H1 (cell line): ENCODE results near the gene SLC35F6. TPM values are rescaled to one million over a fixed set of nuclear protein-coding genes. Genes with fewer than 3 reads are reported as not detected.

ENCODE experiments used
- CTCF ChIA-PET: fragments of 300-600 bp; sonication (Branson Sonifier 250); formaldehyde crosslinking; loops from one replicate; lab custom pipeline; 2021; ENCODE audit not compliant: partially characterized antibody; lab: Charles Lee
- POLR2A ChIA-PET: fragments of 300-600 bp; sonication (Branson Sonifier 250); formaldehyde crosslinking; loops from one replicate; lab custom pipeline; 2021; ENCODE audit warnings: inconsistent platforms; ENCODE audit not compliant: partially characterized antibody; lab: Charles Lee
- DNase-seq, 2 experiments: peaks; one replicate each; pipeline versions ENCODE4 v3.0.0 to v3.0.0-alpha.2; 2010 to 2022; ENCODE audit warnings: low spot score in 2 of 2, low read depth in 1 of 2, mixed read lengths in 1 of 2
- FAIRE-seq: peaks from 2 replicates; lab custom pipeline; 2011; peaks lifted over from hg19 to GRCh38; lab: Jason Lieb, UNC
- H2AFZ ChIP-seq: 2 replicates; pipeline ENCODE4 v1.8.1; 2012; ENCODE audit warnings: low read length, inconsistent platforms
- H2AK5ac ChIP-seq: 2 replicates; pipeline ENCODE4 v1.6.1; 2013; ENCODE audit warnings: low read depth, low read length
- H2BK120ac ChIP-seq: replicated peaks from 2 replicates; pipeline ENCODE3; 2013; ENCODE audit warnings: low read depth, low read length, inconsistent platforms
- H2BK12ac ChIP-seq: 2 replicates; pipeline ENCODE4 v1.6.1; 2013; ENCODE audit warnings: low read depth, low read length
- H2BK15ac ChIP-seq: 2 replicates; pipeline ENCODE4 v1.6.1; 2013; ENCODE audit warnings: low read length
- H2BK20ac ChIP-seq: 2 replicates; pipeline ENCODE4 v1.6.1; 2013; ENCODE audit warnings: low read length
- H2BK5ac ChIP-seq: 2 replicates; pipeline ENCODE4 v1.6.1; 2013; ENCODE audit warnings: low read depth, low read length
- H3K14ac ChIP-seq: 2 replicates; pipeline ENCODE4 v1.6.1; 2013; ENCODE audit warnings: inconsistent platforms; ENCODE audit not compliant: insufficient read length
- H3K18ac ChIP-seq: 2 replicates; pipeline ENCODE4 v1.6.1; 2013; ENCODE audit warnings: low read length; ENCODE audit errors: extremely low read depth
- H3K23ac ChIP-seq: 2 replicates; pipeline ENCODE4 v1.6.1; 2013; ENCODE audit warnings: inconsistent platforms; ENCODE audit not compliant: insufficient read length
- H3K23me2 ChIP-seq: 2 replicates; pipeline ENCODE4 v1.6.1; 2013; ENCODE audit warnings: low read depth, low read length
- H3K27ac ChIP-seq: 2 replicates; pipeline ENCODE4 v1.6.1; 2011; ENCODE audit warnings: low read depth, low read length, inconsistent platforms
- H3K27me3 ChIP-seq, 4 experiments: replicated peaks in 1 of 4; 1 replicate in 1 of 4; 2 replicates in 3 of 4; pipeline versions ENCODE4 v1.6.1 to v1.8.1; 2011 to 2013; ENCODE audit warnings: low read length in 3 of 4, mild to moderate bottlenecking in 3 of 4, inconsistent platforms in 2 of 4, mixed read lengths in 2 of 4, moderate library complexity in 1 of 4; ENCODE audit not compliant: control insufficient read depth in 3 of 4, insufficient read depth in 3 of 4; ENCODE audit errors: extremely low read depth in 1 of 4
- H3K36me3 ChIP-seq, 4 experiments: 2 replicates each; pipeline versions ENCODE4 v1.6.1 to v1.8.1; 2011 to 2013; ENCODE audit warnings: mild to moderate bottlenecking in 4 of 4, low read length in 3 of 4, moderate library complexity in 2 of 4, control low read depth in 1 of 4, inconsistent platforms in 1 of 4; ENCODE audit not compliant: insufficient read depth in 4 of 4, control insufficient read depth in 2 of 4
- H3K4ac ChIP-seq: replicated peaks from 2 replicates; pipeline ENCODE3; 2013; ENCODE audit warnings: low read length, low read depth, mixed read lengths, inconsistent platforms; ENCODE audit not compliant: insufficient read length
- H3K4me1 ChIP-seq, 4 experiments: replicated peaks in 1 of 4; 1 replicate in 1 of 4; 2 replicates in 3 of 4; pipeline versions ENCODE4 v1.6.1 to v1.8.1; 2011 to 2013; ENCODE audit warnings: low read length in 3 of 4, inconsistent platforms in 2 of 4, mixed read lengths in 1 of 4; ENCODE audit not compliant: insufficient read depth in 4 of 4, control insufficient read depth in 3 of 4
- H3K4me2 ChIP-seq, 2 experiments: 2 replicates each; pipeline versions ENCODE4 v1.6.1 to v1.8.1; 2011 to 2013; ENCODE audit warnings: low read depth in 2 of 2, low read length in 2 of 2, control low read depth in 1 of 2, inconsistent platforms in 1 of 2, mild to moderate bottlenecking in 1 of 2; ENCODE audit not compliant: insufficient read depth in 1 of 2
- H3K4me3 ChIP-seq, 4 experiments: fragments of 200-600, 300-600 bp in 1 of 4; sonication (generic), shearing (Covaris generic), sonication (Bioruptor Twin) in 1 of 4; 2 replicates each; pipeline versions ENCODE4 v1.5.1 to v1.8.1; 2011 to 2016; ENCODE audit warnings: low read length in 4 of 4, low read depth in 3 of 4, control low read depth in 2 of 4, inconsistent platforms in 2 of 4, mild to moderate bottlenecking in 2 of 4, mixed read lengths in 1 of 4, moderate library complexity in 1 of 4; ENCODE audit not compliant: insufficient read depth in 2 of 4; ENCODE audit errors: extremely low read depth in 1 of 4
- H3K56ac ChIP-seq: replicated peaks from 2 replicates; pipeline ENCODE3; 2013; ENCODE audit warnings: low read depth, mild to moderate bottlenecking, mixed read lengths, low read length, inconsistent platforms; ENCODE audit not compliant: insufficient read length
- H3K79me1 ChIP-seq: 2 replicates; pipeline ENCODE4 v1.6.1; 2013; ENCODE audit warnings: low read depth, low read length, control low read depth
- H3K79me2 ChIP-seq, 2 experiments: 2 replicates each; pipeline versions ENCODE4 v1.6.1 to v1.8.1; 2012 to 2013; ENCODE audit warnings: low read length in 2 of 2, mild to moderate bottlenecking in 2 of 2, inconsistent platforms in 1 of 2; ENCODE audit not compliant: insufficient read depth in 2 of 2, control insufficient read depth in 1 of 2
- H3K9ac ChIP-seq, 4 experiments: replicated peaks in 1 of 4; 1 replicate in 1 of 4; 2 replicates in 3 of 4; pipeline versions ENCODE4 v1.6.1 to v1.8.1; 2011 to 2013; ENCODE audit warnings: low read depth in 3 of 4, low read length in 3 of 4, control low read depth in 2 of 4, mild to moderate bottlenecking in 2 of 4, moderate library complexity in 2 of 4, inconsistent platforms in 1 of 4; ENCODE audit errors: extremely low read depth in 1 of 4
- H3K9me3 ChIP-seq, 2 experiments: 2 replicates each; pipeline versions ENCODE4 v1.6.1 to v1.8.1; 2012 to 2013; ENCODE audit warnings: mild to moderate bottlenecking in 2 of 2, moderate library complexity in 2 of 2, control low read depth in 1 of 2, inconsistent platforms in 1 of 2, low read depth in 1 of 2, low read length in 1 of 2, mixed read lengths in 1 of 2; ENCODE audit not compliant: insufficient read depth in 2 of 2
- H4K20me1 ChIP-seq, 2 experiments: replicated peaks in 1 of 2; 2 replicates each; pipeline versions ENCODE3 to v1.8.1; 2011 to 2013; ENCODE audit warnings: inconsistent platforms in 2 of 2, low read length in 2 of 2, mild to moderate bottlenecking in 1 of 2; ENCODE audit not compliant: insufficient read depth in 2 of 2, control insufficient read depth in 1 of 2
- H4K5ac ChIP-seq: 2 replicates; pipeline ENCODE4 v1.6.1; 2013; ENCODE audit warnings: low read length, low read depth, mixed read lengths, inconsistent platforms; ENCODE audit not compliant: insufficient read length
- H4K8ac ChIP-seq: 2 replicates; pipeline ENCODE4 v1.8.0; 2013; ENCODE audit warnings: mild to moderate bottlenecking, moderate library complexity, low read length, inconsistent platforms; ENCODE audit not compliant: insufficient read depth; ENCODE audit errors: extremely low read depth
- H4K91ac ChIP-seq: replicated peaks from 2 replicates; pipeline ENCODE3; 2013; ENCODE audit warnings: low read length, mixed read lengths, inconsistent platforms; ENCODE audit not compliant: insufficient read length
- CREB1 ChIP-seq: IDR thresholded peaks from 2 replicates; pipeline ENCODE4 v1.6.1; 2012; ENCODE audit warnings: inconsistent platforms
- E2F6 ChIP-seq: IDR thresholded peaks from 2 replicates; pipeline ENCODE4 v1.6.1; 2012; ENCODE audit warnings: inconsistent platforms
- FOSL1 ChIP-seq: IDR thresholded peaks from 2 replicates; pipeline ENCODE4 v1.6.1; 2011; ENCODE audit warnings: mild to moderate bottlenecking, low read depth, low read length, moderate library complexity; ENCODE audit not compliant: insufficient read depth
- HDAC2 ChIP-seq, 2 experiments: fragments of 300-600 bp in 1 of 2; sonication (generic) in 1 of 2; IDR thresholded peaks; 2 replicates each; pipeline ENCODE4 v1.6.1; 2011 to 2012; ENCODE audit warnings: low read depth in 2 of 2, low read length in 2 of 2, mild to moderate bottlenecking in 2 of 2, moderate library complexity in 2 of 2, borderline replicate concordance in 1 of 2, inconsistent platforms in 1 of 2
- KDM1A ChIP-seq: fragments of 200-600, 300-600 bp; sonication (generic); IDR thresholded peaks from 2 replicates; pipeline ENCODE4 v1.7.1; 2016; ENCODE audit warnings: mild to moderate bottlenecking, low read length, borderline replicate concordance
- MAFK ChIP-seq: IDR thresholded peaks from 2 replicates; pipeline ENCODE4 v1.6.1; 2012; ENCODE audit warnings: low read depth, mild to moderate bottlenecking, improper control_type of control experiment, low read length
- NRF1 ChIP-seq: IDR thresholded peaks from 2 replicates; pipeline ENCODE4 v1.6.1; 2011; ENCODE audit warnings: mild to moderate bottlenecking, low read depth, low read length, improper control_type of control experiment
- RXRA ChIP-seq: IDR thresholded peaks from 2 replicates; pipeline ENCODE4 v1.6.1; 2011; ENCODE audit warnings: low read depth, mild to moderate bottlenecking, low read length, moderate library complexity; ENCODE audit not compliant: insufficient read depth
- SUZ12 ChIP-seq: fragments of 200-600 bp; sonication (generic); IDR thresholded peaks from 2 replicates; pipeline ENCODE4 v1.6.1; 2012; ENCODE audit warnings: mild to moderate bottlenecking, inconsistent platforms, low read length, moderate library complexity, mixed read lengths
- TAF1 ChIP-seq: IDR thresholded peaks from 2 replicates; pipeline ENCODE4 v1.6.1; 2011; ENCODE audit warnings: mild to moderate bottlenecking, low read depth, low read length
- WGBS, 2 experiments: shearing (Covaris generic) in 1 of 2; methylation state at CpG; one replicate each; pipeline versions ENCODE4 v1.1.6 to v1.1.7; 2013 to 2015; ENCODE audit warnings: low lambda C conversion rate in 2 of 2, mixed read lengths in 2 of 2, inconsistent platforms in 1 of 2, low coverage in 1 of 2, missing lambda C conversion rate in 1 of 2; ENCODE audit not compliant: insufficient replicate concordance in 2 of 2, insufficient coverage in 1 of 2, insufficient read length in 1 of 2; ENCODE audit errors: extremely low coverage in 1 of 2, missing lambda C conversion rate in 1 of 2; 5-methylcytosine and 5-hydroxymethylcytosine counted together
- polyA plus RNA-seq, 7 experiments: library from polyadenylated mRNA; depleted of rRNA in 3 of 7; stranded (reverse) in 5 of 7; unstranded in 2 of 7; fragments of >200 nt in 5 of 7; fragments of 200-250 nt in 2 of 7; gene quantifications; 1 replicate in 5 of 7; 2 replicates in 1 of 7; 4 replicates in 1 of 7; pipeline versions ENCODE4 v1.2.1 to v1.2.3, GENCODE V29; 2011 to 2013; ENCODE audit warnings: missing spikeins in 2 of 7, mixed read lengths in 2 of 7
- total RNA-seq: library from RNA; stranded (reverse); fragmentation: NEBNext Ultra II Directional; extraction: Animal tissue kit (Norgen Biotek cat#: 25700); gene quantifications from 2 replicates; pipeline ENCODE4 v1.2.1, GENCODE V29; 2021

SLC35F6 gene
- total and polyA plus RNA-seq, 2 of the 8 experiments (the other 6 are each of a cell fraction or from before 2014, with no cell fraction given), result 11.2 to 13.5 TPM

- Histone ChIP-seq H3K56ac (no peak overlapping the region), H2BK20ac (peak overlapping the region; percentile 90), H2BK15ac (peak overlapping the region; percentile 29; the same call in 1 of the 2 replicates), H4K20me1 (no peaks in the 10 kb centered on the region), H3K14ac (no peak overlapping the region), H2BK120ac (no peak overlapping the region), H3K36me3 (no peaks in the 10 kb centered on the region), H3K23ac (no peak overlapping the region), H3K79me1 (no peaks in the 10 kb centered on the region), H3K27ac (no peak overlapping the region), H3K18ac (peak overlapping the region; percentile 60), H3K4ac (no peak overlapping the region), H4K5ac (no peak overlapping the region), H3K4me1 (peaks cover 0 to 16% (median 10%) of the 10 kb centered on the region in 4 experiments; a peak in 6 of 7 replicates), H3K9me3 (no peaks in the 10 kb centered on the region), H3K4me3 (no peak overlapping the region), H3K4me2 (peak overlapping the region in 1 of 2 experiments; percentile 1; a peak in 1 of 4 replicates), H3K23me2 (no peaks in the 10 kb centered on the region; the same call in 1 of the 2 replicates), H2BK5ac (peak overlapping the region; percentile 85; the same call in 1 of the 2 replicates), H2AK5ac (no peak overlapping the region), H2BK12ac (peak overlapping the region; percentile 71; the same call in 1 of the 2 replicates), H4K8ac (peak overlapping the region; percentile 40; the same call in 1 of the 2 replicates), H3K27me3 (no peaks in the 10 kb centered on the region), H3K9ac (no peak overlapping the region), H2AFZ (peak overlapping the region; percentile 27; the same call in 1 of the 2 replicates), H3K79me2 (no peaks in the 10 kb centered on the region), H4K91ac (peak overlapping the region; percentile 61)
- POLR2A ChIA-PET, result interaction anchor here (1.3 to 1.7 kb wide), 2 partner anchors 15 to 21 kb away, joined by 3 to 4 read pairs; no protein-coding TSS in a partner anchor
- 72% methylated on average over 12 of the region's 12 CpGs; no CpG with 5 or more reads in 1 of the 2 experiments for WGBS, 2 experiments
- FAIRE-seq (no peak), DNase-seq (no peak)
- CTCF ChIA-PET, result interaction anchor here (0.8 to 1.9 kb wide), 10 partner anchors 10 to 221 kb away, joined by 3 to 8 read pairs (median 3); no protein-coding TSS in a partner anchor
- TF ChIP-seq NRF1 (no peak), CREB1 (no peak), KDM1A (no peak), E2F6 (no peak), MAFK (no peak), FOSL1 (no peak), RXRA (no peak), SUZ12 (no peak), HDAC2 (IDR thresholded peaks at IDR 0.05; ENCODE audit: borderline replicate concordance in 1 of 2, low read depth in 2 of 2, low read length in 2 of 2) (no peak), TAF1 (no peak)
These were observed 42.7 kb upstream of the SLC35F6 start for GRCh38 chr2:26721115-26722032.
